ENCODE measurements around the gene AANAT.

Gene AANAT

GRCh38 chr17:76477576-76477975 is 10.2 kb downstream of the AANAT start:
- no peaks in the 10 kb centered on the region for H3K27me3 Mint-ChIP-seq
- H3K4me3 Mint-ChIP-seq = no peak overlapping the region
- ATAC-seq (replicated peaks) = no peak

GRCh38 chr17:76478097-76478496 is 10.7 kb downstream of the AANAT start:
- Mint-ChIP-seq H3K4me3 (no peak overlapping the region), H3K36me3 (ENCODE audit: insufficient read depth) (peaks cover 25% of the 10 kb centered on the region), H3K9me3 (no peaks in the 10 kb centered on the region), H3K4me1 (ENCODE audit: low read depth in 2 of 2) (peaks cover 3 to 12% of the 10 kb centered on the region in 2 donors), H3K27me3 (no peaks in the 10 kb centered on the region), H3K27ac (peak overlapping the region; percentile 7 to 87)
- DNase-seq (no peak), ATAC-seq (replicated peaks) (no peak)

More at GRCh38 chr17:76477576-76477975, 10.2 kb downstream of the AANAT start:
- H3K9me3 Mint-ChIP-seq = no peaks in the 10 kb centered on the region
- peaks cover 30% of the 10 kb centered on the region for H3K36me3 Mint-ChIP-seq (ENCODE audit: insufficient read depth)
- H3K4me1 Mint-ChIP-seq (ENCODE audit: low read depth in 2 of 2) = peaks cover 3 to 14% of the 10 kb centered on the region in 2 donors
- no peak for DNase-seq
- H3K27ac Mint-ChIP-seq = peak overlapping the region; percentile 7 to 87

DNA sequence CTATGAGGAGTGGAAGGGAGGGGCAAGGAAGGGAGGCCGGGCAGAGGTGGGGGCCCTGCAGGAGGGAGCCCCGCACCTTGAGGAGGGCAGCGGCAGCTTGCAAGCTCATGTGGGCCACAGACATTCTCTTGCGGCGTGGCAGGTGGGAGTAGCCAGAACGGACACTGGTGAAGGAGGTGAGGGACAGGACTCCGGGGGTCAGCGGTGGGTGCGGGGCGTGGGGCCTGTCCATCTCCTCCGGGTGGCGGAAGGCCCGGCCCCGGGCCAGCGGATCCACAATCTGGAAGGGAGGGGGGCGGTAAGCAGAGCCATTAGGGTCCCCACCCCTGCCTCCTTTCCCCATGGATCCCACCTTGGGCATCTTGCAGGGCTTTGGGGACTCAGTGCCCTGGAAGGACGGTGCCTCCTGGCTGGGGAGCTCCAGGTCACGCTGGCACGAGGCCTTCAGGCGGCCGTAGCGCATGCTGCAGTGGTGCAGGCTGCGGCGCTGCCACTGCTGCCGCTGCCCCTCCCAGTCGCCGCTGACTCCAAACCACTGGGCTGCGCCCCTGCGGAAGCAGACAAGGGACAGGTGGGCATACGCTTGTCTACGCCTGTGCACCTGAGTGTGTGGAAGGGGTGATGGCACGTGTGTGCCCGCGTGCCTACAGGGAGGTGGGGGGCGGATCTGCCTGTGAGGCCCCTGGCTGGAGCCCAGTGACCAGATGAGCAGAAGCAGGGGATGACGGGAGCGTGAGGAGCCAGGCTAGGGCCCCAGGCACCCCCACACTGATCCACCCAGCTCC is 11.5 kb downstream of the AANAT start:
- Mint-ChIP-seq H3K36me3 (ENCODE audit: insufficient read depth) (peaks cover 30% of the 10 kb centered on the region), H3K9me3 (no peaks in the 10 kb centered on the region), H3K27ac (peak overlapping the region in 1 of 2 donors; percentile 7), H3K4me1 (ENCODE audit: low read depth in 2 of 2) (peaks cover 3 to 10% of the 10 kb centered on the region in 2 donors), H3K4me3 (no peak overlapping the region), H3K27me3 (no peaks in the 10 kb centered on the region)
- ATAC-seq (replicated peaks) (no peak), DNase-seq (no peak)

DNA sequence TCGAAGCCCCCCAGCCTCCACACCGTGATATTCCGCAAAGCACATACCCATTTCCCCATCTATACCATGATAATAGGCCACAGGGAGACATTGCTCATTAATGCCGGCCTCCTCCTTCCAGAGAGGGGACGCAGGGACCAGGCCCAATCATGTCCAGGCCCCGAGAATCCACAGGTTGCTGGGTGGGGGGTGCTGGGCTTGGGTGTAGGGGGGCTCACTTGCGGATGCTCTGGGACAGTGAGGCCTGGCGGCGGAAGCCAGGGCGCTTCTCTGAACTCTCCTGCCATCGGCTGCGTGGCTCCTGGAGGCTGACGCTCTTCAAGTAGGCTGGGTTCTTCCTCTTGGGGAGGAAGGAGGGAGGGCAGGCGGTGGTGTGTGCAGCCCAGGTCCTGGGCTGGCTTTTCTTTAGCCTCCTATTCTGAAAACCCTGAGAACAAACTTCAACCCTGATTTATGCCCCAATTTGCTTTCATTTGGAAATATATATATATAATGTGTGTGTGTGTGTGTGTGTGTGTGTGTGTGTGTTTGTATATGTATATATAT is 12.2 kb downstream of the AANAT start:
- no peaks in the 10 kb centered on the region for H3K9me3 Mint-ChIP-seq

DNA sequence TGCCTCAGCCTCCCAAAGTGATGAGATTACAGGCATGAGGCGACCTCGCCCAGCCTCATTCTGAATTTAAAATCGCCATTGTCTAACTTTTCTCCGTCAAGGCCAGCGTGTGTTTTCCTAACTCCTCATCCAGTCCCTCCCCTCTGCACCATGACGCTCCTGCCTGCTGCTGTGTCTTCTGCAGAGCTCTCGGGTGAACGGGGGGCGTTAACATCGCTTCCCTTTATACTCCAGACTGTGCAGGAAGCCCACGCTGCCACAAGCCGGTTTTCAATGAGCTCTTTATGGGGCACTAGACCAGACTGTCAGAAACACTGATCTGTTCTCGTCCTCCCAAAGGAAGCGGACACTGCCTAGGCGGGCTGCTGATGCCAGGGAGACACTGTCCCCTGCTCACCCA is 13.2 kb downstream of the AANAT start:
- ATAC-seq (replicated peaks) (no peak), DNase-seq (no peak)
- H3K4me1 Mint-ChIP-seq (ENCODE audit: low read depth in 2 of 2) = peaks cover 7 to 16% of the 10 kb centered on the region in 2 donors
- no peaks in the 10 kb centered on the region for H3K9me3 Mint-ChIP-seq
- H3K27me3 Mint-ChIP-seq = no peaks in the 10 kb centered on the region
- H3K27ac Mint-ChIP-seq = peak overlapping the region in 1 of 2 donors; percentile 20
- H3K4me3 Mint-ChIP-seq = peak overlapping the region in 1 of 2 donors; percentile 47
- H3K36me3 Mint-ChIP-seq (ENCODE audit: insufficient read depth) = peaks cover 31% of the 10 kb centered on the region

More for the DNA sequence above, 12.2 kb downstream of the AANAT start:
- no peak for DNase-seq
- H3K27ac Mint-ChIP-seq = no peak overlapping the region
- no peak for ATAC-seq (replicated peaks)
- H3K27me3 Mint-ChIP-seq = no peaks in the 10 kb centered on the region
- H3K4me3 Mint-ChIP-seq = no peak overlapping the region
- H3K4me1 Mint-ChIP-seq (ENCODE audit: low read depth in 2 of 2) = peaks cover 7 to 14% of the 10 kb centered on the region in 2 donors
- H3K36me3 Mint-ChIP-seq (ENCODE audit: insufficient read depth) = peaks cover 34% of the 10 kb centered on the region

DNA sequence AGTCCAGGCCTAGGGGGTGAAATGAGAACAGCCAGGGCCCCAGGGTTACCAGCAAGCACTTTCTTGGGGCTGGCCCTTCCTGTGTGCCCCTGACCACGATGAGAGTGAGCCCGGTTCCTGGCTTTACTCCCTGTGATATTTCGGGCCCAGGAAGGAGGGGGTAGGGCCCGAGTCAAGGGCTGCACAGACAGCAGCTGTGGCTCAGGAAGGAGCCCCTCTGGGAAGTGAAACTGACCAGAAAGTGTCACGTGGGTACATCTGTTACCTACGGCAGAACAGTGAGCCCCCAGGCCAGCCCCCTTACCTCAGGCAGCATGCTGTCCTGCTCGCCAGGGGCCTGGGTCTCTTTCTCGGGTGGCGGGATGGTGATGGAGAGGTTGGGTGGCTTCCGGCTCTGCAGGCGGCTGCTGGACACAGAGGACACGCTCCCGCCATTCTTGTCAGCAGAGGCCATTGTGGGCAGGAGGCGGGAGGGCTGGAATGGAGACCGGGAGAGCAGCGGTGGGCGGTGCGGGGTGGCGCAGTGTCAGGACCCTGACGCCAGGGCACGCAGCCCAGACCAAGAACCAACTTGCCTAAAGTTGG is 13.8 kb downstream of the AANAT start:
- Mint-ChIP-seq H3K4me3 (no peak overlapping the region), H3K27me3 (no peaks in the 10 kb centered on the region), H3K27ac (peak overlapping the region; percentile 20 to 46), H3K4me1 (ENCODE audit: low read depth in 2 of 2) (peaks cover 7 to 16% of the 10 kb centered on the region in 2 donors), H3K36me3 (ENCODE audit: insufficient read depth) (peaks cover 28% of the 10 kb centered on the region), H3K9me3 (no peaks in the 10 kb centered on the region)
- DNase-seq (no peak), ATAC-seq (replicated peaks) (peak; percentile 50)

- Mint-ChIP-seq H3K4me1 (ENCODE audit: low read depth in 2 of 2) (peaks cover 4 to 17% of the 10 kb centered on the region in 2 donors), H3K36me3 (ENCODE audit: insufficient read depth) (peaks cover 30% of the 10 kb centered on the region), H3K27ac (peak overlapping the region in 1 of 2 donors; percentile 54), H3K27me3 (no peaks in the 10 kb centered on the region), H3K9me3 (no peaks in the 10 kb centered on the region), H3K4me3 (no peak overlapping the region)
- ATAC-seq (replicated peaks) = no peak
- no peak for DNase-seq
These were observed 16.9 kb downstream of the AANAT start for GRCh38 chr17:76484228-76484725.

- H3K4me1 Mint-ChIP-seq (ENCODE audit: low read depth in 2 of 2) = peaks cover 8 to 21% of the 10 kb centered on the region in 2 donors
- peaks cover 25% of the 10 kb centered on the region for H3K36me3 Mint-ChIP-seq (ENCODE audit: insufficient read depth)
- DNase-seq = no peak
- no peaks in the 10 kb centered on the region for H3K9me3 Mint-ChIP-seq
- no peak for ATAC-seq (replicated peaks)
- no peaks in the 10 kb centered on the region for H3K27me3 Mint-ChIP-seq
- H3K4me3 Mint-ChIP-seq = no peak overlapping the region
- H3K27ac Mint-ChIP-seq = peak overlapping the region in 1 of 2 donors; percentile 77
These were observed 18.2 kb downstream of the AANAT start for GRCh38 chr17:76485569-76485968.

DNA sequence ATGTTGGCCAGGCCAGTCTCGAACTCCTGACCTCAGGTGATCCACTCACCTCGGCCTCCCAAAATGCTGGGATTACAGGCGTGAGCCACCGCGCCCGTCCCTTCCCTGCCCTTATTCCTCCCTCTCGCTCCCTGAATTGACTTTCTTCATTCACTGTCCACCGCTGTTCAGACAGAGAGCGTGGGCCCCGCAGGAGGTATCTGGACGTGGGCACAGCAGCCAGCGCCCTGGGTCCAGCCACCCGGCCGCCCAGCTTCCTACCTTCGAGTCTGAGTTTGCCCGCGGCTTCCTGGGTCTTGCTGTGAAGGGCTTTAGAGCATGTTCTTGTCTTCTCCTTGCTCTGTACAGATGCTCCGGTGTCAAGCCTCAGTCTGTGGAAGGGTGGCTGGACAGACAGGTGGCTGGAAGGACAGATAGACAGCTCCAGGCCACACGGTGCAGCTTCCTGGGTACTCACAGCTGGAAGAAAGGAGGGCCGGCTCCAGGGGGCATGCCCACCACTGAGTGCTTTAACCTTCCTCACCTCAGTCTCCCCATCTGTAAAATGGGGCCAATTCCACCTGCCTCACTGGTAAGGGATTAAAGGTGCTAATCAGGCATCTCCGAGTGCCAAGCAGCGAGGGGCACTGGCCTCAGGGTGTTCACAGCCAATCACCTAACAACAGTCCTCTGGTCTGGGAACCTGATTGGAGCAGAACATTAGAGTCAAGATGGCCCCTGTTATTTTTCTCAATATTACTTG is 20.2 kb downstream of the AANAT start:
- peak overlapping the region in 1 of 2 donors; percentile 98 for H3K27ac Mint-ChIP-seq
- peaks cover 19 to 32% of the 10 kb centered on the region in 2 donors for H3K4me1 Mint-ChIP-seq (ENCODE audit: low read depth in 2 of 2)
- no peaks in the 10 kb centered on the region for H3K27me3 Mint-ChIP-seq
- ATAC-seq (replicated peaks) (no peak), DNase-seq (no peak)
- H3K4me3 Mint-ChIP-seq = peak overlapping the region in 1 of 2 donors; percentile 40
- H3K9me3 Mint-ChIP-seq = no peaks in the 10 kb centered on the region
- peaks cover 27% of the 10 kb centered on the region for H3K36me3 Mint-ChIP-seq (ENCODE audit: insufficient read depth)

DNA sequence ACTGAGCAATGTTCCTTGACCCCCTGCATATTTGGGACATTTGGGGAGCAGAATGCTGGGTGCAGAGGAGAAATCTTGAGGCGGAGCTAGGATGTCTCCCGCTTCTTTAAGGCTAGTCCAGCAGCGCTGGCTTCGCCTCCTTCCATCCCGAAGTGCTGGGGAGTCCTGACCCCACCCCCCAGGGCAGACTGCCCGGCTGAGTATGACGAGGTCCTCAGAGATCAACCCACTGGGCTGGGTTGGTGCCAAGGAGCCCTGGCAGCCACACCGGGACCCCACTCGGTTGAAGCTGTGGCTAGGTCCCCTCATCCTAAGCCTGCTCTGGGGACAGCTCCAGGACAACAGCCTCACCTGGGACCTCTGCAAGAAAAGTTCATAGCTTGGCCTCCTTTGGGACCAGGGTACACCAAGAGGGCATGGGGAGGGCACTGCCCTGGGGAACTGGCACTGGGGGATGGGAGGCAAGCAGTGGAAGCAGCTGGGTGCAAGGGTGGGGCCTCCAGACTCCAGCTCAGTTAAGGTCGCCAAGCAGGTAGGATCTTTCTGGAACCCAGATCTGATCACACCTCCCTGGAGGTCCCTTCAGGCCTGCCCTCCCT is 22.8 kb downstream of the AANAT start:
- Mint-ChIP-seq H3K27ac (peak overlapping the region; percentile 95 to 98), H3K4me3 (no peak overlapping the region), H3K36me3 (ENCODE audit: insufficient read depth) (peaks cover 14% of the 10 kb centered on the region), H3K27me3 (no peaks in the 10 kb centered on the region), H3K9me3 (no peaks in the 10 kb centered on the region), H3K4me1 (ENCODE audit: low read depth in 2 of 2) (peaks cover 36 to 47% of the 10 kb centered on the region in 2 donors)
- DNase-seq (no peak), ATAC-seq (replicated peaks) (no peak)

GRCh38 chr17:76491271-76492122 is 24.1 kb downstream of the AANAT start:
- ATAC-seq (replicated peaks) (no peak), DNase-seq (no peak)
- Mint-ChIP-seq H3K36me3 (ENCODE audit: insufficient read depth) (peaks cover 14% of the 10 kb centered on the region), H3K9me3 (no peaks in the 10 kb centered on the region), H3K27ac (peak overlapping the region; percentile 95 to 98), H3K4me3 (peak overlapping the region; percentile 88 to 94), H3K4me1 (ENCODE audit: low read depth in 2 of 2) (peaks cover 44 to 60% of the 10 kb centered on the region in 2 donors), H3K27me3 (no peaks in the 10 kb centered on the region)
